GM12874 (cell line): ENCODE measurements around the gene CTNNA3.

Experiments used
- CTCF ChIP-seq: IDR thresholded peaks from 2 replicates; pipeline ENCODE4 v1.5.1; 2011; ENCODE audit warnings: low read depth, mild to moderate bottlenecking, control low read depth, low read length, moderate library complexity; ENCODE audit not compliant: insufficient read depth

Gene CTNNA3

DNA sequence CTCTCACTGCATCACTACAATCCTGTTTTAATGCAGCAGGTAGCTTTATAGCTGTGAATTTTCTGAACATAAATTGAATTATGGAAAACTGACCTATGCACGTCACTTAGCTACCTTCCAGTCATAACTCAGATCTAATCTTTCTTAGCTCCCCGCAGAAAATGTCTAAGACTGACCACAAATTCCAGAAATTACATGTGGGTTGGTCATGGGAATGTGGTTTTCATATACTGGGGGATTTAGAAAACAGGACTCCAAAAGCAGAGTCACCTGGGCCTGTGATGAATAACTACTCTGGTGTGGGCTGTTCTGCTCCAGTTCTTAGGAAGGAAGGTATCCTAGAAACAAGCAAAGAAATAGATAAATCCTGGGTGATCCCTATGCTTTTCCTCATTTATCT, 948.5 kb downstream of the CTNNA3 start:
- no peak for TF ChIP-seq CTCF

- TF ChIP-seq CTCF, result no peak
These were observed 949.3 kb downstream of the CTNNA3 start for GRCh38 chr10:66746711-66747110.

DNA sequence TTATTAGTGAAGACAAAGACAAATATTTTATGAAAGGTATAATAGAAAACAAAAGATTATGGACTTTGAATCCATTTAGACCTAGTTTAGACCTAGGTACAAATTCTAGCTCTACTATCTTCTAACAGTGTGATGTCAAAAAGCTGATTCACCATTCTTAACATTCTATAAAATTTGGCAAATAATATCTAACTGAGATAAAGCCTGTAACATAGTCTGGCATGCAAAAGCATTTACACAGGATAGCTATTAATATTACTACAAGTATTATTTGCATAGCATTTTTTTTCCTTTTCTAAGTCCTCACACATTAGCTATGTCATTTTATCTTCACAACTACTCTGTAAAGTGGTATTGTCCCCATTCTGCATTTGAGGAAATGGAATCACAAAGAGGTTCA, 949.7 kb downstream of the CTNNA3 start:
- TF ChIP-seq CTCF, result no peak

DNA sequence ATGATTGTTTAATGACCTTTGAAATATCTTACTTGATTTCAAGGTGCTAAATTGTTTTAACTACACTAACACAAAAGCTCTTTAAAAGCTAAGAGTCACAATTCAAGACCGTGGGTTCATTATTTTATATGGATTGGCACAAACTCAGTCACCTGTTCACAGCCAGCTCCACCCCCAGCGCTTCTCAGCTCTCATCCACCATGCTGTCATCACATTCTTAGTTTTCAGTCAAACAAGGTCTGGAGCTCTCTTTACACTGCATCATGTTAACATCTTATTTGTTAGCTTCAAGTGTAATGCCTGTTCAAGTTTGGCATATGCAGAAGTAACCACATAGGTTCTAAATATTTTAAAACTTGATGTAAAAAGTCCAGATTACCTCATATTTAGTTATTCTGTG, 951.1 kb downstream of the CTNNA3 start:
- TF ChIP-seq CTCF, result no peak

- no peak for TF ChIP-seq CTCF
These were observed 958.8 kb downstream of the CTNNA3 start for GRCh38 chr10:66737241-66737640.

GRCh38 chr10:66723608-66724400, 972.2 kb downstream of the CTNNA3 start:
- no peak for TF ChIP-seq CTCF

- no peak for TF ChIP-seq CTCF
These were observed 976.5 kb downstream of the CTNNA3 start for GRCh38 chr10:66719483-66719882.
